Tibial nerve (tissue), 3 donors: ENCODE results near the gene TIMM22.

Experiments used
- POLR2A ChIP-seq, 2 donors: fragments of 450-650 bp; IDR thresholded peaks; one replicate each; pipeline ENCODE4 v1.6.1; 2017; ENCODE audit warnings: antibody characterized with exemption in 2 of 2, mild to moderate bottlenecking in 2 of 2, moderate library complexity in 2 of 2
- TF ChIP-seq, protein P1 (sequence below), 5 experiments: fragments of 200-600 bp in 3 of 5; fragments of 450-650 bp in 2 of 5; sonication (generic) in 3 of 5; IDR thresholded peaks; one replicate each; pipeline ENCODE4 v1.5.1; 2016 to 2019; ENCODE audit warnings: antibody characterized with exemption in 5 of 5, mild to moderate bottlenecking in 3 of 5, moderate library complexity in 2 of 5

DNA sequence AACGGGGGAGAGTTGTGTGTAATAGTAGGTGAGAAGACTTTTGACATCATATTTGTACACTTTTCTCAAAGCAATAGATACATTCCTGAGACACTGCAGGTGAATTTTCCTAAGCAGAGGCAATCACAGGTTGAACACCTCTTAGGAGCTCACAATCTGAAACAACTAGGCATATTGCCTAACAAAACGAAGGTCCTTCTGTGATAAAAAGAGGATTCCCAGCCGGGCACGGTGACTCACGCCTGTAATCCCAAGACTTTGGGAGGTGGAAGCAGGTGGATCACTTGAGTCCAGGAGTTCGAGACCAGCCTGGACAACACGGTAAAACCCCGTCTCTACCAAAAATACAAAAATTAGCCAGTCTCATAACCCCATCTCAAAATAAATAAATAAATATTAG, 34.8 kb upstream of the TIMM22 start:
- no peak for TF ChIP-seq POLR2A (IDR thresholded peaks at IDR 0.05)
- TF ChIP-seq, protein P1, sequence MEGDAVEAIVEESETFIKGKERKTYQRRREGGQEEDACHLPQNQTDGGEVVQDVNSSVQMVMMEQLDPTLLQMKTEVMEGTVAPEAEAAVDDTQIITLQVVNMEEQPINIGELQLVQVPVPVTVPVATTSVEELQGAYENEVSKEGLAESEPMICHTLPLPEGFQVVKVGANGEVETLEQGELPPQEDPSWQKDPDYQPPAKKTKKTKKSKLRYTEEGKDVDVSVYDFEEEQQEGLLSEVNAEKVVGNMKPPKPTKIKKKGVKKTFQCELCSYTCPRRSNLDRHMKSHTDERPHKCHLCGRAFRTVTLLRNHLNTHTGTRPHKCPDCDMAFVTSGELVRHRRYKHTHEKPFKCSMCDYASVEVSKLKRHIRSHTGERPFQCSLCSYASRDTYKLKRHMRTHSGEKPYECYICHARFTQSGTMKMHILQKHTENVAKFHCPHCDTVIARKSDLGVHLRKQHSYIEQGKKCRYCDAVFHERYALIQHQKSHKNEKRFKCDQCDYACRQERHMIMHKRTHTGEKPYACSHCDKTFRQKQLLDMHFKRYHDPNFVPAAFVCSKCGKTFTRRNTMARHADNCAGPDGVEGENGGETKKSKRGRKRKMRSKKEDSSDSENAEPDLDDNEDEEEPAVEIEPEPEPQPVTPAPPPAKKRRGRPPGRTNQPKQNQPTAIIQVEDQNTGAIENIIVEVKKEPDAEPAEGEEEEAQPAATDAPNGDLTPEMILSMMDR (IDR thresholded peaks at IDR 0.05), result no peak
